HepG2 (cell line): ENCODE results near the gene MYO3B. TPM values are rescaled to one million over a fixed set of nuclear protein-coding genes. Genes with fewer than 3 reads are reported as not detected.

Experiments
- ATAC-seq: fragments of 200-7000 bp; cut with Tn5 transposase; 3 replicates; pipeline ENCODE4 v1.9.1; 2020; ENCODE audit warnings: mild to moderate bottlenecking, moderate library complexity
- BruUV-seq: library from RNA; stranded (reverse); fragments of 400-500 nt; replicated peaks from 2 replicates; lab custom pipeline; 2021; lab: Mats Ljungman, UMichigan
- CTCF ChIA-PET: fragments of 300-600 bp; formaldehyde crosslinking; extraction: SDS; loops from one replicate; lab custom pipeline; 2021; ENCODE audit warnings: low total read pairs, inconsistent platforms, low intra/inter-chr PET ratio; lab: Yijun Ruan, JAX
- POLR2A ChIA-PET: fragments of 350-600 bp; sonication (Branson Sonifier 250); formaldehyde crosslinking; loops from one replicate; lab custom pipeline; 2020; ENCODE audit warnings: antibody characterized with exemption, inconsistent platforms; lab: Yijun Ruan, JAX
- DNase-seq: peaks from one replicate; pipeline ENCODE4 v3.0.0-alpha.2; 2015; ENCODE audit warnings: low spot score
- FAIRE-seq: peaks from 3 replicates; lab custom pipeline; 2011; peaks lifted over from hg19 to GRCh38; lab: Jason Lieb, UNC
- H2AFZ ChIP-seq: one replicate; pipeline ENCODE4 v1.6.1; 2011; ENCODE audit warnings: low read length, inconsistent platforms
- H3K27ac ChIP-seq: fragments of 300-600 bp; 3 replicates; pipeline ENCODE4 v1.8.0; 2011; ENCODE audit warnings: mixed run types, mild to moderate bottlenecking, mixed read lengths, low read length, inconsistent platforms; ENCODE audit not compliant: insufficient read depth; ENCODE audit errors: extremely low read length
- H3K27me3 ChIP-seq, 2 experiments: fragments of 200-600 bp in 1 of 2; 2 replicates in 1 of 2; 3 replicates in 1 of 2; pipeline versions ENCODE4 v1.6.0 to v1.8.0; 2011; ENCODE audit warnings: low read length in 2 of 2, mild to moderate bottlenecking in 2 of 2, moderate library complexity in 2 of 2, inconsistent platforms in 1 of 2; ENCODE audit not compliant: insufficient read depth in 2 of 2, control insufficient read depth in 1 of 2
- H3K36me3 ChIP-seq, 2 experiments: fragments of 200-600 bp in 1 of 2; replicated peaks in 1 of 2; 2 replicates in 1 of 2; 3 replicates in 1 of 2; pipeline versions ENCODE4 v1.5.1 to v1.8.0; 2011; ENCODE audit warnings: low read length in 2 of 2, inconsistent platforms in 1 of 2; ENCODE audit not compliant: insufficient read depth in 2 of 2, control insufficient read depth in 1 of 2
- H3K4me1 ChIP-seq: 2 replicates; pipeline ENCODE4 v1.5.1; 2012; ENCODE audit warnings: low read length, inconsistent platforms; ENCODE audit not compliant: insufficient read depth
- H3K4me2 ChIP-seq: 2 replicates; pipeline ENCODE4 v1.6.0; 2011; ENCODE audit warnings: low read depth, low read length, inconsistent platforms
- H3K4me3 ChIP-seq, 3 experiments: fragments of 200-600 bp in 1 of 3; sonication (generic), shearing (Covaris generic) in 1 of 3; replicated peaks in 1 of 3; 2 replicates each; pipeline ENCODE4 v1.5.1; 2011 to 2016; ENCODE audit warnings: low read length in 3 of 3, inconsistent platforms in 2 of 3, low read depth in 2 of 3, mild to moderate bottlenecking in 2 of 3, control low read depth in 1 of 3, mixed read lengths in 1 of 3; ENCODE audit not compliant: insufficient read depth in 1 of 3
- H3K79me2 ChIP-seq: one replicate; pipeline ENCODE4 v1.6.1; 2011; ENCODE audit warnings: low read length, inconsistent platforms; ENCODE audit not compliant: insufficient read depth
- H3K9ac ChIP-seq: 2 replicates; pipeline ENCODE4 v1.6.0; 2011; ENCODE audit warnings: mild to moderate bottlenecking, low read depth, low read length, inconsistent platforms; ENCODE audit not compliant: insufficient read depth
- H3K9me3 ChIP-seq: 2 replicates; pipeline ENCODE4 v1.5.1; 2012; ENCODE audit warnings: mild to moderate bottlenecking, low read length
- H4K20me1 ChIP-seq: 2 replicates; pipeline ENCODE4 v1.6.0; 2011; ENCODE audit warnings: inconsistent platforms, mild to moderate bottlenecking, low read length, moderate library complexity; ENCODE audit not compliant: insufficient read depth
- CREB1 ChIP-seq, 2 experiments: fragments of 450-650 bp in 1 of 2; IDR thresholded peaks; 2 replicates each; pipeline ENCODE4 v1.6.1; 2016 to 2017; ENCODE audit warnings: control low read depth in 1 of 2, mild to moderate bottlenecking in 1 of 2, missing compliant biosample characterization in 1 of 2, missing genetic modification characterization in 1 of 2
- DNMT1 ChIP-seq: sonication (generic); formaldehyde crosslinking; IDR thresholded peaks from 2 replicates; pipeline ENCODE4 v1.5.1; 2020; ENCODE audit warnings: mild to moderate bottlenecking, missing genetic modification reagents
- HNF1A ChIP-seq, 2 experiments: sonication (generic) in 1 of 2; formaldehyde crosslinking in 1 of 2; IDR thresholded peaks; 2 replicates each; pipeline versions ENCODE4 v1.4.0 to v1.6.1; 2016 to 2020; ENCODE audit warnings: borderline replicate concordance in 1 of 2, low read depth in 1 of 2, mild to moderate bottlenecking in 1 of 2, missing genetic modification reagents in 1 of 2
- HNRNPUL1 ChIP-seq: fragments of 200-400 bp; formaldehyde crosslinking; IDR thresholded peaks from 2 replicates; pipeline ENCODE4 v1.6.1; 2017; ENCODE audit warnings: low read depth, mild to moderate bottlenecking, low read length, moderate library complexity
- MXD3 ChIP-seq: IDR thresholded peaks from 2 replicates; pipeline ENCODE4 v1.6.1; 2016; ENCODE audit warnings: mild to moderate bottlenecking, missing biosample characterization, missing genetic modification reagents
- ZNF124 ChIP-seq: sonication (generic); formaldehyde crosslinking; IDR thresholded peaks from 2 replicates; pipeline ENCODE4 v1.4.0; 2020; ENCODE audit warnings: missing genetic modification reagents
- ZNF232 ChIP-seq: sonication (generic); formaldehyde crosslinking; IDR thresholded peaks from 2 replicates; pipeline ENCODE4 v1.4.0; 2020; ENCODE audit warnings: missing genetic modification reagents, borderline replicate concordance
- ZNF383 ChIP-seq: sonication (generic); formaldehyde crosslinking; IDR thresholded peaks from 2 replicates; pipeline ENCODE4 v1.4.0; 2020; ENCODE audit warnings: missing genetic modification reagents, mild to moderate bottlenecking, borderline replicate concordance
- ZNF672 ChIP-seq: sonication (generic); formaldehyde crosslinking; IDR thresholded peaks from 2 replicates; pipeline ENCODE4 v1.8.1; 2022; ENCODE audit warnings: missing genetic modification reagents
- WGBS: methylation state at CpG from one replicate; pipeline ENCODE4 v1.1.6; 2017; ENCODE audit warnings: low lambda C conversion rate; 5-methylcytosine and 5-hydroxymethylcytosine counted together
- in situ Hi-C: cut with HindIII; loops from 2 replicates; pipeline ENCODE4 v1.10.0; 2017; ENCODE audit warnings: low pct_unique_long_range_greater_than_20kb; ENCODE audit not compliant: extremely low pct_ligation_motif_present
- intact Hi-C: fragments of 100-400 bp; cut with micrococcal nuclease; formaldehyde crosslinking; loops from one replicate; pipeline ENCODE4 v1.10.0; 2022; ENCODE audit not compliant: unreplicated experiment
- polyA plus RNA-seq, 8 experiments: library from polyadenylated mRNA; depleted of rRNA in 3 of 8; stranded (reverse) in 7 of 8; unstranded in 1 of 8; fragments of >200 nt; fragmentation: Illumina TruSeq in 4 of 8; extraction: Trizol in 4 of 8; gene quantifications; 2 replicates each; pipeline versions ENCODE4 v1.2.1 to v1.2.3, GENCODE V29; 2011 to 2016; ENCODE audit warnings: low read depth in 4 of 8, missing spikeins in 1 of 8, mixed read lengths in 1 of 8; ENCODE audit not compliant: insufficient read depth in 1 of 8
- total RNA-seq, 5 experiments: library from RNA; depleted of rRNA; stranded (reverse); fragments of >200 nt; fragmentation: Illumina TruSeq; extraction: Trizol; gene quantifications; 2 replicates each; pipeline ENCODE4 v1.2.3, GENCODE V29; 2016; ENCODE audit warnings: low read depth in 1 of 5

MYO3B gene
- total and polyA plus RNA-seq, 2 of the 13 experiments (the other 11 are each of a cell fraction or from before 2014, with no cell fraction given), result 0.01 TPM; not detected in 1

- no peak for TF ChIP-seq ZNF383 (CRISPR knock-in tag)
- no peak for TF ChIP-seq ZNF232
- no peak for TF ChIP-seq ZNF672 (CRISPR knock-in tag)
- TF ChIP-seq CREB1 (IDR thresholded peaks at IDR 0.05), result 0 out of 2 replicates have a peak, but pooled peaks have one; percentile 1
- TF ChIP-seq CREB1 (CRISPR knock-in tag; IDR thresholded peaks at IDR 0.05), result no peak
- TF ChIP-seq, all 625 proteins: peak for 1
- H3K4me3 ChIP-seq, result no peak overlapping the region
- POLR2A ChIA-PET, result no interaction called here
- BruUV-seq, result no TSS peak
- DNase-seq (no peak), FAIRE-seq (no peak), ATAC-seq (no peak)
- H3K27ac ChIP-seq, result no peak overlapping the region
- in situ Hi-C loops, result no loop called here
- CTCF ChIA-PET, result no interaction called here
- no peaks in the 10 kb centered on the region for H3K36me3 ChIP-seq
- 54% methylated on average over 1 of the region's 1 CpG for WGBS
- H3K4me2 ChIP-seq, result no peak overlapping the region
- H3K4me1 ChIP-seq, result peaks cover 10% of the 10 kb centered on the region
- H4K20me1 ChIP-seq, result no peaks in the 10 kb centered on the region
- no peak overlapping the region for H2AFZ ChIP-seq
- no peak overlapping the region for H3K9ac ChIP-seq
- intact Hi-C loops, result no loop called here
- no peaks in the 10 kb centered on the region for H3K9me3 ChIP-seq
- no peaks in the 10 kb centered on the region for H3K79me2 ChIP-seq
- peaks cover 0 to 11% of the 10 kb centered on the region in 2 experiments; a peak in 3 of 5 replicates for H3K27me3 ChIP-seq
These were observed 393.7 kb downstream of the MYO3B start for GRCh38 chr2:170571612-170572011.

GRCh38 chr2:170573671-170574070 lies 395.7 kb downstream of the MYO3B start:
- intact Hi-C loops, result no loop called here
- no peak overlapping the region for H3K27ac ChIP-seq
- BruUV-seq, result no TSS peak
- no peak overlapping the region for H3K9ac ChIP-seq
- ATAC-seq, result no peak
- peak; percentile 40 for FAIRE-seq
- H3K4me3 ChIP-seq, result no peak overlapping the region
- peak; percentile 38 for DNase-seq
- ChIA-PET POLR2A (no interaction called here), CTCF (no interaction called here)
- peaks cover 10% of the 10 kb centered on the region for H3K4me1 ChIP-seq
- no peaks in the 10 kb centered on the region for H3K9me3 ChIP-seq
- TF ChIP-seq MXD3 (CRISPR knock-in tag), result no peak
- no peak for TF ChIP-seq DNMT1 (CRISPR knock-in tag)
- no peak for TF ChIP-seq ZNF124 (CRISPR knock-in tag)
- TF ChIP-seq HNF1A (IDR thresholded peaks at IDR 0.05; ENCODE audit: low read depth), result peak; percentile 82
- peak; percentile 37; the same call in 1 of the 2 replicates for TF ChIP-seq HNF1A (CRISPR knock-in tag; IDR thresholded peaks at IDR 0.05; ENCODE audit: borderline replicate concordance)
- peak; percentile 87; the same call in 1 of the 2 replicates for TF ChIP-seq HNRNPUL1
- H3K27me3 ChIP-seq, result peaks cover 0 to 14% of the 10 kb centered on the region in 2 experiments; a peak in 4 of 5 replicates
- no peak overlapping the region for H2AFZ ChIP-seq
- no peaks in the 10 kb centered on the region for H3K79me2 ChIP-seq
- no peaks in the 10 kb centered on the region for H3K36me3 ChIP-seq
- WGBS, result 0% methylated on average over 1 of the region's 1 CpG
- no peaks in the 10 kb centered on the region for H4K20me1 ChIP-seq
- 0 out of 2 replicates have a peak overlapping the region, but pooled peaks have one; percentile 23 for H3K4me2 ChIP-seq
- in situ Hi-C loops, result no loop called here
